Central memory CD4-positive, alpha-beta T cell (primary cell): Measurements from ENCODE around the gene CKAP5.
"Not testable (repeated sequence)": the region's sequence is repeated elsewhere in the genome, so short reads cannot be mapped to it uniquely, and the experiment has no call there.

ENCODE experiments used
- DNase-seq: peaks from one replicate; pipeline ENCODE4 v3.0.0; 2022

The CKAP5 gene

GRCh38 chr11:46850829-46851380 lies 4.8 kb upstream of the CKAP5 start:
- DNase-seq: no peak

- no peak for DNase-seq
Observed at GRCh38 chr11:46849631-46850030, 3.6 kb upstream of the CKAP5 start.

GRCh38 chr11:46846510-46846830 lies 390 bp upstream of the CKAP5 start:
- DNase-seq: no peak

- DNase-seq: no peak
Observed at GRCh38 chr11:46845440-46845739, 690 bp downstream of the CKAP5 start.

- DNase-seq: no peak
Observed at GRCh38 chr11:46840116-46840515, 6.0 kb downstream of the CKAP5 start.

GRCh38 chr11:46838501-46838900 lies 7.6 kb downstream of the CKAP5 start:
- no peak for DNase-seq

- DNase-seq: no peak
Observed at GRCh38 chr11:46837860-46838259, 8.2 kb downstream of the CKAP5 start.

GRCh38 chr11:46836870-46837269 lies 9.2 kb downstream of the CKAP5 start:
- no peak for DNase-seq

GRCh38 chr11:46836431-46836830 lies 9.6 kb downstream of the CKAP5 start:
- no peak for DNase-seq

GRCh38 chr11:46835897-46836296 lies 10.2 kb downstream of the CKAP5 start:
- no peak for DNase-seq

- no peak for DNase-seq
Observed at GRCh38 chr11:46834821-46835220, 11.3 kb downstream of the CKAP5 start.

GRCh38 chr11:46832511-46833214 lies 13.4 kb downstream of the CKAP5 start:
- no peak for DNase-seq

GRCh38 chr11:46827995-46828394 lies 18.1 kb downstream of the CKAP5 start:
- DNase-seq: no peak

GRCh38 chr11:46826310-46827044 lies 19.6 kb downstream of the CKAP5 start:
- peak; percentile 61 for DNase-seq

- DNase-seq: peak; percentile 4
Observed at GRCh38 chr11:46808799-46809431, 37.2 kb downstream of the CKAP5 start.

- DNase-seq: no peak
Observed at GRCh38 chr11:46801694-46802470, 44.2 kb downstream of the CKAP5 start.

GRCh38 chr11:46800177-46800576 lies 45.9 kb downstream of the CKAP5 start:
- DNase-seq: no peak

- not testable (repeated sequence) for DNase-seq
Observed at GRCh38 chr11:46799725-46800124, 46.4 kb downstream of the CKAP5 start.

- no peak for DNase-seq
Observed at GRCh38 chr11:46778416-46778815, 67.7 kb downstream of the CKAP5 start.

- no peak for DNase-seq
Observed at GRCh38 chr11:46776878-46777277, 69.2 kb downstream of the CKAP5 start.

- no peak for DNase-seq
Observed at GRCh38 chr11:46769636-46770221, 76.4 kb downstream of the CKAP5 start.

- DNase-seq: no peak
Observed at GRCh38 chr11:46766656-46767055, 79.4 kb downstream of the CKAP5 start.

- DNase-seq: no peak
Observed at GRCh38 chr11:46762248-46762647, 83.8 kb downstream of the CKAP5 start.
